Stimulated activated CD8-positive, alpha-beta memory T cell treated with anti-CD3 and anti-CD28 coated beads, Interleukin-4, amount 100 ng/mL, for 24 hours (primary cell): ENCODE measurements around the gene TRIM71.
A peak's percentile ranks its signal among the peaks of the same experiment; 100 is the strongest.
"Not testable (repeated sequence)": the region's sequence is repeated elsewhere in the genome, so short reads cannot be mapped to it uniquely, and the experiment has no call there.

ENCODE experiments used
- DNase-seq: peaks from one replicate; pipeline ENCODE4 v3.0.0-alpha.2; 2020; ENCODE audit warnings: low read depth

The TRIM71 gene

DNA sequence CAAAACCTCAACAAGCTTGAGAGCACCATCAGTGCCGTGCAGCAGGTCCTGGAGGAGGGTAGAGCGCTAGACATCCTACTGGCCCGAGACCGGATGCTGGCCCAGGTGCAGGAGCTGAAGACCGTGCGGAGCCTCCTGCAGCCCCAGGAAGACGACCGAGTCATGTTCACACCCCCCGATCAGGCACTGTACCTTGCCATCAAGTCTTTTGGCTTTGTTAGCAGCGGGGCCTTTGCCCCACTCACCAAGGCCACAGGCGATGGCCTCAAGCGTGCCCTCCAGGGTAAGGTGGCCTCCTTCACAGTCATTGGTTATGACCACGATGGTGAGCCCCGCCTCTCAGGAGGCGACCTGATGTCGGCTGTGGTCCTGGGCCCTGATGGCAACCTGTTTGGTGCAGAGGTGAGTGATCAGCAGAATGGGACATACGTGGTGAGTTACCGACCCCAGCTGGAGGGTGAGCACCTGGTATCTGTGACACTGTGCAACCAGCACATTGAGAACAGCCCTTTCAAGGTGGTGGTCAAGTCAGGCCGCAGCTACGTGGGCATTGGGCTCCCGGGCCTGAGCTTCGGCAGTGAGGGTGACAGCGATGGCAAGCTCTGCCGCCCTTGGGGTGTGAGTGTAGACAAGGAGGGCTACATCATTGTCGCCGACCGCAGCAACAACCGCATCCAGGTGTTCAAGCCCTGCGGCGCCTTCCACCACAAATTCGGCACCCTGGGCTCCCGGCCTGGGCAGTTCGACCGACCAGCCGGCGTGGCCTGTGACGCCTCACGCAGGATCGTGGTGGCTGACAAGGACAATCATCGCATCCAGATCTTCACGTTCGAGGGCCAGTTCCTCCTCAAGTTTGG lies 72.9 kb downstream of the TRIM71 start:
- no peak for DNase-seq

DNA sequence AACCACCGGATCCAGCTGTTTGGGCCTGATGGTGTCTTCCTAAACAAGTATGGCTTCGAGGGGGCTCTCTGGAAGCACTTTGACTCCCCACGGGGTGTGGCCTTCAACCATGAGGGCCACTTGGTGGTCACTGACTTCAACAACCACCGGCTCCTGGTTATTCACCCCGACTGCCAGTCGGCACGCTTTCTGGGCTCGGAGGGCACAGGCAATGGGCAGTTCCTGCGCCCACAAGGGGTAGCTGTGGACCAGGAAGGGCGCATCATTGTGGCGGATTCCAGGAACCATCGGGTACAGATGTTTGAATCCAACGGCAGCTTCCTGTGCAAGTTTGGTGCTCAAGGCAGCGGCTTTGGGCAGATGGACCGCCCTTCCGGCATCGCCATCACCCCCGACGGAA lies 73.6 kb downstream of the TRIM71 start:
- DNase-seq, result no peak

DNA sequence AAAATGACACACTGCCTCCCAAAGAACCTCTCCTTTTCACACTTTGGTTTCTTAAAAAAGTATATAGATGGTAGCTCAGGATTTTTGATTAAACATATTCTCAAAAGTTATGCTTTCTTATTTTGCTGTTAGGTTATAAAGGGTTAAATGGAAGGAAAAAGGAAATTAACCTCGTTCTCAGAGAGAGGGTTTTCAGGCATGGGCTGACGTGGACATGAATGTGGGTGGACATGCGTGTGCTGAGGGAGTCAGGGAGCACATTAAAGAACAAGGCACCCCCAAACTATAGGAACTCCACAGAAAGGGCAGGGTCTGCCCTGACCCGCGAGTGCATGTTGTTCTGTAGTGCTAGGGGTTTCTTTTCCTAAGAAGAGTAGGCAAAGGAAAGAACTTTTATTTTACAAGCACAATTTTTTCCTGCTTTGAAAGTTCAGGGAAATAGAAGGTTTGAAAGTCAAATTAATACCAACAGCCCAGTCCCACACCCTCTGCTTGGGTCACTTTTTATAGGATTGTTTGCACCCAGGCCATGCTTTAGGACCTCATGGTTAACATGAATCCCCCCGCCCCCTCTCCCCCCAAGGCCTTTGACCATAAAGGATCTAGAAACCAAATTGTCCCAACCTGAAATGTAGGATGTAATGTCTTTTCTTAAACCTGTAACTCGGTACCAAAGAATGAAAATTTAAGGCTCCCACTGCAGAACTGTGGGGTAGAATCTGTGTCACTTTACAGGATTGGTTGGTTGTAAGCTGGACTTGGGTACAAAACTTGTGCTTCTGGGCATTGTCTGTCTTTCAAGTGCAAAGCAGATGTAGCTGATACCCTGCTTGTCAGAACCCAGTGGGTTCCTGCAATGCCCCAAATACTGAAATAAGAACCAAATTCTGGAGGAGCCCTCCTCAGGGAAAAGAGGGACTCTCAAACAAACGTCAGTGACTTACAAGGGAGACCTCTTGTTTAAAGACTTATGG lies 75.1 kb downstream of the TRIM71 start:
- no peak for DNase-seq

DNA sequence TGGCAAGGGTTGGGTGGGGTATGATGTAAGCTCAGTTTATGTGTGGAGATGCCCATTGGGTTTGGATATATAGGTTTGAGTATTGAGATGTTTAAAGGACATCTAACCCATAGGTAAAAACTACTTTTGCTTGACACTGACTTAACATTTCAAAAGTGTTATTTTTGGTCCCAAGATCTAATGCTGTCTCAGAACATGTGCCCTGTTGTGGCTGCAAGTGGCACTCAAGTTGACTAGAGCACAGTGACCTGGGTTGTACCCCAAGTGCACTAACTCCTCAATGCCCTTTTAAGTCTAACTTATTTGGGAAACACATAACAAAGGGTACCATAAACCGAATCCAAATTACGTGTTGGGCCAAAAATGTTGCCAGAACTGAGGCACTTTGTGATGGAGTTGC lies 77.2 kb downstream of the TRIM71 start:
- DNase-seq, result no peak

DNA sequence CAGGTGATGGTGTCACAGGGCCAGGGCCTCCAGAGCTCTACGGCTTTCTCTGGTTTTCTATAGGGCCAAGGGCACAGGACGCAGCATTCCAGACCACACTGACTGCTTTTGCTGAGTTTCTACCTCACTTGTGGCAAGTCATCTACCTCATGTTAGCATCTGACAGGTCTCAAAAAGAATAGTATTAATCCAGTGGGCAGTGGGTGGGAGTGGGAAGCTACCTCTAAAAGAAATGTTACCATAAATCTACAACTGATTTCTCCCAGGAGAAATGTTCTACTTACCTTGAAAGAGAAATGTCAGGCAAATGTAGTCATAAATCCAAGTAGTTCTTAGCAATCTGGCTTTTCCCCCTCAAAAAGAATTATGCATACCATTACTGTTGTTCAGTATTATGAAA lies 77.9 kb downstream of the TRIM71 start:
- no peak for DNase-seq

- no peak for DNase-seq
Measured at GRCh38 chr3:32896143-32896542, 78.3 kb downstream of the TRIM71 start.

GRCh38 chr3:32897001-32897601 lies 79.3 kb downstream of the TRIM71 start:
- no peak for DNase-seq

DNA sequence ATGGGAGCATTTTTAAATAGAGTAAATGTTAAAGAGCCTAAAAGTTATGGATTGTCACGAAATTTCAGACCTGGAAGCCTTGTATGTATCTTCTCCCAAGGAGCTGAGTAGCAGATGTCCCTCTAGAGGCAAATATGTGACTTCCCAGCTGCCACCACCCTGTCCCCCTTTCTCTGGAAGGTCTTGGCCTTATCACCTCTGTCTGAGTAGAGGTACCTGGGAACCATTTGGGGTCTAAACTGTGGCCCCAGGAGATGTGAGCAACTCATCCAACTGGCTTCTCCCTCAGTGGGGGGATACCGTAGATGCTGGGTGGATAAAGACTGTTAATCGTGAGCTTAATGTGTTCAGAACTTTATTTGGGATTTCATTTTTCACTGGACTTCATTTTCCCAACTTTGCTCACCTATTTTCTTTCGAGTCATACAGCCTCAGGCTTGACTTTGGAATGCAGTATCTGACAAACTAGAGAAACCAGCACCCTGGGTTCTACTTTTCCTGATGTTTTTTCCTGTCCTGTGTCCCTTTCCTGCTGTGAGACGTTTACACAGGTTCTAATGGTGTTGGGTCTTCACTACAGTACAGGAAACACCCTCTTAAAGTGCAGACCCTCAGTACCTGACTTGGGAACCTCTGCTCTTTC lies 80.3 kb downstream of the TRIM71 start:
- no peak for DNase-seq

GRCh38 chr3:32899265-32899664 lies 81.5 kb downstream of the TRIM71 start:
- DNase-seq, result no peak

DNA sequence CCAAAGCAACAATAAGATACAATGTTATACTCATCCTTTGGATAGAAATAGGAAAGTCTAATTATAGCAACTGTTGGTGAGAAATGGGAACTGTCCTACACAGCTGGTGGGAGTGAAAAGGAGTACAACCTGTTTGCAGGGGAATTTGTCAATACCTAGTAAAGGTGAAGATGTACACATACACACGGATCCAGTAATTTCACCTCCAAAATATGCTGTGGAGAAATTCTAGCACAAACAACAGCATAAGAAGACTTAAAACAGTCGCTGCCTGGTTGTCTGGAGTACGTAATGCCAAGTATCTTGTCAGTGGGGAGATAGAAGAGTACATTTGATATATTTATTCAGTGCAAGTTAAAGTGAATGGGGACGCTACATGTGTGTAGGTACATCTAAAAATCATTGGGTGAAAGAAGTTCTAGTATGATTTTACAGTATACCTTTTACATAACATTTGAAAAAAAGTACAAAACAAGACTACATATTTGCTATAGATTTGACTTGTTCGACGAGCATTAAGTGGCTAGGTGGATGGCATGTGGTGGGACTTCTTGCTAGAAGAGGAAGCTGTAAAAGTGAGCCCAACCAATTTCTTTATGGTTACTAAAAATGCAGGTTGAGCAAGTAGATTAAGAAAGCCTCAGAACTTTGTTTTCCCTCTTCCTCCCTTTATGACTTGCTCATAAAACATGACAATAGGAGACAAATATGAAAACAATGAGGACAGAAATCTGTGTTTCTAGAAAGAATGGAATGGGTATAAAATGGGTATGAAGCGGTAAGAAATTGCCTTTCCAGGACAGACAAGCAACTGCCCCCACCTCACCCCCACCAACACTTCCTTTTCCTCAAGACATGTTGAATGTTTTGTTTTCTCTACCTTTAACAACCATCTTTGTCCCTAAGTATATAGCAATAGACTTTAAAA lies 83.5 kb downstream of the TRIM71 start:
- no peak for DNase-seq

- DNase-seq, result peak; percentile 18
Measured at GRCh38 chr3:32902887-32903371, 85.1 kb downstream of the TRIM71 start.

- no peak for DNase-seq
Measured at GRCh38 chr3:32903953-32904352, 86.2 kb downstream of the TRIM71 start.

GRCh38 chr3:32909999-32910398 lies 92.2 kb downstream of the TRIM71 start:
- no peak for DNase-seq

- no peak for DNase-seq
Measured at GRCh38 chr3:32910954-32911353, 93.2 kb downstream of the TRIM71 start.

DNA sequence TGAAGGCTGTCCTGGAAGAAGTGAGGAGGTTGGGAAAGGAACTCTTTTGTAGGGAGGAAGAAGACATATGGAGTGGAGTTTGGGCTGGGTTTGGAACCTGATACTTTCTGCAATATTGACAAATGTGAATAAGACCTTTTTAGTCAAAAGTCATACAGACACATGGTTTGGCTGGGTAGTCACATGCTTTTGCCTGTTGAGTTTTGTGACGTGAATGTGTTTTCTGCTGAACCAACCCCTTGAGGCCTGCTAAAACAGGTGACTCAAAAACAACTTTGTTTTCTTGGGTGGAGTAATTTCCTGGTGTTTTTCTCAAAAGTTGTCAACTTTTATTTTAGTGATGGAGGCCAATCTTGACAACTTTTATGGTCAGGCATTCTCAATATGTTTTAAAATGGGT lies 94.2 kb downstream of the TRIM71 start:
- DNase-seq, result no peak

- no peak for DNase-seq
Measured at GRCh38 chr3:32913790-32914446, 96.1 kb downstream of the TRIM71 start.

GRCh38 chr3:32919920-32920319 lies 102.1 kb downstream of the TRIM71 start:
- DNase-seq, result no peak

DNA sequence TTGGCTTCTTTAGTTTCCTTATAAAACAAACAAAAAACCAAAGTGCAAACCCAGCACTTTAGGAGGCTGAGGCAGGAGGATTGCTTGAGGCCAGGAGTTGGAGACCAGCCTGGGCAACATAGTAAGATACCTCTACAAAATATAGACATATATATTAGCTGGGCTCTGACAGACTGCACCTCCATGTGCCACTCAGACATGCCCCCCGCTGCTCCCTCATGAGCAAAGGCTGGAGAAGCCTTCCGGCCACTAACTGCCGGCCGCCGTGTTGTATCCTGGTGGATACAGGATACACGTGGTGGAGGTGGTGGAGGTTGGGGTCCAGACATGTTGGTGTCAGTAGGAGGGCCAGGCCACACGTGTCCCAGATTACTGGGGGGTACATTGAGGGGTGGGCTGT lies 104.3 kb downstream of the TRIM71 start:
- no peak for DNase-seq

GRCh38 chr3:32930161-32930560 lies 112.4 kb downstream of the TRIM71 start:
- no peak for DNase-seq

GRCh38 chr3:32931273-32931672 lies 113.5 kb downstream of the TRIM71 start:
- DNase-seq, result not testable (repeated sequence)
